GM23338 (cell line): ENCODE results near the gene LAT. TPM values are rescaled to one million over a fixed set of nuclear protein-coding genes. Genes with fewer than 3 reads are reported as not detected.
A peak's percentile ranks its signal among the peaks of the same experiment; 100 is the strongest.

ENCODE experiments used
- EZH2 ChIP-seq: fragments of 200-600 bp; sonication (generic); IDR thresholded peaks from one replicate; pipeline ENCODE4 v1.8.0; 2017; ENCODE audit warnings: antibody characterized with exemption, mild to moderate bottlenecking, low read depth; ENCODE audit not compliant: unreplicated experiment
- NANOG ChIP-seq: IDR thresholded peaks from 2 replicates; pipeline ENCODE4 v1.6.1; 2016; ENCODE audit warnings: antibody characterized with exemption, borderline replicate concordance
- POLR2AphosphoS5 ChIP-seq: IDR thresholded peaks from 2 replicates; pipeline ENCODE4 v1.6.1; 2016; ENCODE audit warnings: antibody characterized with exemption, low read depth
- ZNF114 ChIP-seq: fragments of 250-450 bp; sonication (Bioruptor Pico); IDR thresholded peaks from 2 replicates; pipeline ENCODE4 v1.5.0; 2020; ENCODE audit warnings: mild to moderate bottlenecking, moderate library complexity
- ZNF331 ChIP-seq: fragments of 250-450 bp; sonication (Bioruptor Pico); IDR thresholded peaks from 2 replicates; pipeline ENCODE4 v1.5.0; 2020; ENCODE audit warnings: low read depth, mild to moderate bottlenecking, moderate library complexity
- polyA plus RNA-seq: library from polyadenylated mRNA; unstranded; fragments of >200 nt; fragmentation: Nextera tagmentation; extraction: Ambion mirVana; gene quantifications from 2 replicates; pipeline ENCODE4 v1.2.1, GENCODE V29; 2016
- total RNA-seq: library from RNA; depleted of rRNA; stranded (reverse); fragments of >200 nt; shearing (Covaris generic); gene quantifications from 2 replicates; pipeline ENCODE4 v1.2.3, GENCODE V29; 2014
- TF ChIP-seq, protein P1 (sequence below): fragments of 250-450 bp; sonication (Bioruptor Pico); IDR thresholded peaks from 2 replicates; pipeline ENCODE4 v1.5.0; 2020; ENCODE audit warnings: mild to moderate bottlenecking, moderate library complexity
- TF ChIP-seq, protein P2 (sequence below), 2 experiments: fragments of 200-600 bp in 1 of 2; sonication (generic) in 1 of 2; conservative IDR thresholded peaks; 2 replicates each; pipeline versions ENCODE4 v1.5.1 to v1.6.1; 2016 to 2017; ENCODE audit warnings: antibody characterized with exemption in 2 of 2, low read depth in 2 of 2, mild to moderate bottlenecking in 2 of 2, moderate library complexity in 1 of 2
- TF ChIP-seq, protein P3 (sequence below): IDR thresholded peaks from 2 replicates; pipeline ENCODE4 v1.6.1; 2016; ENCODE audit warnings: antibody characterized with exemption

LAT gene
- total and polyA plus RNA-seq, 2 experiments from 2014 or later, result 2.2 to 2.4 TPM

DNA sequence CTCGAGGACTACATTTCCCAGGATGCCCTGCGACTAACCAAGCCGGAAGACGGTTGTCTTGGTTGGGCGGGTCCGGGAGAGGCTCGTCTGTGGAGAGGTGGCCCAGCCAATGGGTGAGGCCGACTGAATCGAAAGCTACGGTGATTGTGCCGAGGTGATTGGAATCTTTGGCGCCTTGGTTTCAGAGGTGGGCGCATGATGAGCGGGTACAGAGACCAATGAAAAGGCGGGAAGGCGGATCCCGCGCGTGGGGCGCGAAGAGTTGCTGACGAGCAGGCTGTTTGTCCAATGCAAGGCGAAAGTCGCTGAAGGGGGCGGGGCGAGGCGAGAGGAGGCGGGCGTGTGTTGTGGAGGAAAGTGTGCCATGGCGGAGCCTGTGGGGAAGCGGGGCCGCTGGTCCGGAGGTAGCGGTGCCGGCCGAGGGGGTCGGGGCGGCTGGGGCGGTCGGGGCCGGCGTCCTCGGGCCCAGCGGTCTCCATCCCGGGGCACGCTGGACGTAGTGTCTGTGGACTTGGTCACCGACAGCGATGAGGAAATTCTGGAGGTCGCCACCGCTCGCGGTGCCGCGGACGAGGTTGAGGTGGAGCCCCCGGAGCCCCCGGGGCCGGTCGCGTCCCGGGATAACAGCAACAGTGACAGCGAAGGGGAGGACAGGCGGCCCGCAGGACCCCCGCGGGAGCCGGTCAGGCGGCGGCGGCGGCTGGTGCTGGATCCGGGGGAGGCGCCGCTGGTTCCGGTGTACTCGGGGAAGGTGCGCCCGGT, 34.0 kb upstream of the LAT start, which contains the start of gene NFATC2IP (continued):
- TF ChIP-seq, protein P1, sequence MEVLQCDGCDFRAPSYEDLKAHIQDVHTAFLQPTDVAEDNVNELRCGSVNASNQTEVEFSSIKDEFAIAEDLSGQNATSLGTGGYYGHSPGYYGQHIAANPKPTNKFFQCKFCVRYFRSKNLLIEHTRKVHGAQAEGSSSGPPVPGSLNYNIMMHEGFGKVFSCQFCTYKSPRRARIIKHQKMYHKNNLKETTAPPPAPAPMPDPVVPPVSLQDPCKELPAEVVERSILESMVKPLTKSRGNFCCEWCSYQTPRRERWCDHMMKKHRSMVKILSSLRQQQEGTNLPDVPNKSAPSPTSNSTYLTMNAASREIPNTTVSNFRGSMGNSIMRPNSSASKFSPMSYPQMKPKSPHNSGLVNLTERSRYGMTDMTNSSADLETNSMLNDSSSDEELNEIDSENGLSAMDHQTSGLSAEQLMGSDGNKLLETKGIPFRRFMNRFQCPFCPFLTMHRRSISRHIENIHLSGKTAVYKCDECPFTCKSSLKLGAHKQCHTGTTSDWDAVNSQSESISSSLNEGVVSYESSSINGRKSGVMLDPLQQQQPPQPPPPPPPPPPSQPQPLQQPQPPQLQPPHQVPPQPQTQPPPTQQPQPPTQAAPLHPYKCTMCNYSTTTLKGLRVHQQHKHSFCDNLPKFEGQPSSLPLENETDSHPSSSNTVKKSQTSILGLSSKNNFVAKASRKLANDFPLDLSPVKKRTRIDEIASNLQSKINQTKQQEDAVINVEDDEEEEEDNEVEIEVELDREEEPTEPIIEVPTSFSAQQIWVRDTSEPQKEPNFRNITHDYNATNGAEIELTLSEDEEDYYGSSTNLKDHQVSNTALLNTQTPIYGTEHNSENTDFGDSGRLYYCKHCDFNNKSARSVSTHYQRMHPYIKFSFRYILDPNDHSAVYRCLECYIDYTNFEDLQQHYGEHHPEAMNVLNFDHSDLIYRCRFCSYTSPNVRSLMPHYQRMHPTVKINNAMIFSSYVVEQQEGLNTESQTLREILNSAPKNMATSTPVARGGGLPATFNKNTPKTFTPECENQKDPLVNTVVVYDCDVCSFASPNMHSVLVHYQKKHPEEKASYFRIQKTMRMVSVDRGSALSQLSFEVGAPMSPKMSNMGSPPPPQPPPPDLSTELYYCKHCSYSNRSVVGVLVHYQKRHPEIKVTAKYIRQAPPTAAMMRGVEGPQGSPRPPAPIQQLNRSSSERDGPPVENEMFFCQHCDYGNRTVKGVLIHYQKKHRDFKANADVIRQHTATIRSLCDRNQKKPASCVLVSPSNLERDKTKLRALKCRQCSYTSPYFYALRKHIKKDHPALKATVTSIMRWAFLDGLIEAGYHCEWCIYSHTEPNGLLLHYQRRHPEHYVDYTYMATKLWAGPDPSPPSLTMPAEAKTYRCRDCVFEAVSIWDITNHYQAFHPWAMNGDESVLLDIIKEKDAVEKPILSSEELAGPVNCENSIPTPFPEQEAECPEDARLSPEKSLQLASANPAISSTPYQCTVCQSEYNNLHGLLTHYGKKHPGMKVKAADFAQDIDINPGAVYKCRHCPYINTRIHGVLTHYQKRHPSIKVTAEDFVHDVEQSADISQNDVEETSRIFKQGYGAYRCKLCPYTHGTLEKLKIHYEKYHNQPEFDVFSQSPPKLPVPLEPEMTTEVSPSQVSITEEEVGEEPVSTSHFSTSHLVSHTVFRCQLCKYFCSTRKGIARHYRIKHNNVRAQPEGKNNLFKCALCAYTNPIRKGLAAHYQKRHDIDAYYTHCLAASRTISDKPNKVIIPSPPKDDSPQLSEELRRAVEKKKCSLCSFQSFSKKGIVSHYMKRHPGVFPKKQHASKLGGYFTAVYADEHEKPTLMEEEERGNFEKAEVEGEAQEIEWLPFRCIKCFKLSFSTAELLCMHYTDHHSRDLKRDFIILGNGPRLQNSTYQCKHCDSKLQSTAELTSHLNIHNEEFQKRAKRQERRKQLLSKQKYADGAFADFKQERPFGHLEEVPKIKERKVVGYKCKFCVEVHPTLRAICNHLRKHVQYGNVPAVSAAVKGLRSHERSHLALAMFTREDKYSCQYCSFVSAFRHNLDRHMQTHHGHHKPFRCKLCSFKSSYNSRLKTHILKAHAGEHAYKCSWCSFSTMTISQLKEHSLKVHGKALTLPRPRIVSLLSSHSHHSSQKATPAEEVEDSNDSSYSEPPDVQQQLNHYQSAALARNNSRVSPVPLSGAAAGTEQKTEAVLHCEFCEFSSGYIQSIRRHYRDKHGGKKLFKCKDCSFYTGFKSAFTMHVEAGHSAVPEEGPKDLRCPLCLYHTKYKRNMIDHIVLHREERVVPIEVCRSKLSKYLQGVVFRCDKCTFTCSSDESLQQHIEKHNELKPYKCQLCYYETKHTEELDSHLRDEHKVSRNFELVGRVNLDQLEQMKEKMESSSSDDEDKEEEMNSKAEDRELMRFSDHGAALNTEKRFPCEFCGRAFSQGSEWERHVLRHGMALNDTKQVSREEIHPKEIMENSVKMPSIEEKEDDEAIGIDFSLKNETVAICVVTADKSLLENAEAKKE (CRISPR knock-in tag), result no peak
- no peak for TF ChIP-seq ZNF331 (CRISPR knock-in tag)
- TF ChIP-seq ZNF114 (CRISPR knock-in tag), result no peak
- no peak for TF ChIP-seq NANOG
- no peak for TF ChIP-seq EZH2
- TF ChIP-seq, protein P2, sequence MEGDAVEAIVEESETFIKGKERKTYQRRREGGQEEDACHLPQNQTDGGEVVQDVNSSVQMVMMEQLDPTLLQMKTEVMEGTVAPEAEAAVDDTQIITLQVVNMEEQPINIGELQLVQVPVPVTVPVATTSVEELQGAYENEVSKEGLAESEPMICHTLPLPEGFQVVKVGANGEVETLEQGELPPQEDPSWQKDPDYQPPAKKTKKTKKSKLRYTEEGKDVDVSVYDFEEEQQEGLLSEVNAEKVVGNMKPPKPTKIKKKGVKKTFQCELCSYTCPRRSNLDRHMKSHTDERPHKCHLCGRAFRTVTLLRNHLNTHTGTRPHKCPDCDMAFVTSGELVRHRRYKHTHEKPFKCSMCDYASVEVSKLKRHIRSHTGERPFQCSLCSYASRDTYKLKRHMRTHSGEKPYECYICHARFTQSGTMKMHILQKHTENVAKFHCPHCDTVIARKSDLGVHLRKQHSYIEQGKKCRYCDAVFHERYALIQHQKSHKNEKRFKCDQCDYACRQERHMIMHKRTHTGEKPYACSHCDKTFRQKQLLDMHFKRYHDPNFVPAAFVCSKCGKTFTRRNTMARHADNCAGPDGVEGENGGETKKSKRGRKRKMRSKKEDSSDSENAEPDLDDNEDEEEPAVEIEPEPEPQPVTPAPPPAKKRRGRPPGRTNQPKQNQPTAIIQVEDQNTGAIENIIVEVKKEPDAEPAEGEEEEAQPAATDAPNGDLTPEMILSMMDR (conservative IDR thresholded peaks at IDR 0.05; ENCODE audit: low read depth in 2 of 2), result no peak
- peak; percentile 80 for TF ChIP-seq POLR2AphosphoS5
- TF ChIP-seq, protein P3, sequence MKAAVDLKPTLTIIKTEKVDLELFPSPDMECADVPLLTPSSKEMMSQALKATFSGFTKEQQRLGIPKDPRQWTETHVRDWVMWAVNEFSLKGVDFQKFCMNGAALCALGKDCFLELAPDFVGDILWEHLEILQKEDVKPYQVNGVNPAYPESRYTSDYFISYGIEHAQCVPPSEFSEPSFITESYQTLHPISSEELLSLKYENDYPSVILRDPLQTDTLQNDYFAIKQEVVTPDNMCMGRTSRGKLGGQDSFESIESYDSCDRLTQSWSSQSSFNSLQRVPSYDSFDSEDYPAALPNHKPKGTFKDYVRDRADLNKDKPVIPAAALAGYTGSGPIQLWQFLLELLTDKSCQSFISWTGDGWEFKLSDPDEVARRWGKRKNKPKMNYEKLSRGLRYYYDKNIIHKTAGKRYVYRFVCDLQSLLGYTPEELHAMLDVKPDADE, result peak; percentile 90
